Activated CD4-positive, alpha-beta T cell treated with anti-CD3 and anti-CD28 coated beads, Interleukin-2, amount 10 ng/mL, durations not matched to agents 7 days and 5 days (primary cell): ENCODE results near the gene PRCC. TPM values are rescaled to one million over a fixed set of nuclear protein-coding genes. Genes with fewer than 3 reads are reported as not detected.

Experiments
- CTCF ChIA-PET: fragments of 350-600 bp; sonication (Branson Sonifier 250); formaldehyde crosslinking; loops from one replicate; lab custom pipeline; 2021; ENCODE audit warnings: antibody characterized with exemption; lab: Charles Lee
- POLR2A ChIA-PET: fragments of 350-600 bp; sonication (Branson Sonifier 250); formaldehyde crosslinking; loops from one replicate; lab custom pipeline; 2021; ENCODE audit warnings: antibody characterized with exemption; lab: Charles Lee
- DNase-seq: peaks from one replicate; pipeline ENCODE4 v3.0.0-alpha.2; 2020
- H3K27ac Mint-ChIP-seq: one replicate; pipeline ENCODE4 v1.8.0; 2021; ENCODE audit warnings: mild to moderate bottlenecking, moderate library complexity, mixed read lengths
- H3K27me3 Mint-ChIP-seq: one replicate; pipeline ENCODE4 v1.8.0; 2021; ENCODE audit warnings: mixed read lengths
- H3K36me3 Mint-ChIP-seq: one replicate; pipeline ENCODE4 v1.8.0; 2021; ENCODE audit warnings: low read depth, mixed read lengths
- H3K4me1 Mint-ChIP-seq: one replicate; pipeline ENCODE4 v1.8.0; 2021; ENCODE audit warnings: mixed read lengths
- H3K4me3 Mint-ChIP-seq: one replicate; pipeline ENCODE4 v1.8.0; 2021; ENCODE audit warnings: mild to moderate bottlenecking, moderate library complexity, mixed read lengths
- H3K9me3 Mint-ChIP-seq: one replicate; pipeline ENCODE4 v1.8.0; 2021; ENCODE audit warnings: mixed read lengths
- total RNA-seq, 2 experiments: library from RNA; stranded (reverse); gene quantifications; one replicate each; pipeline ENCODE4 v1.2.3, GENCODE V29; 2021

Gene PRCC
- total RNA-seq, 2 experiments from 2014 or later, result 70.6 to 87.7 TPM

DNA sequence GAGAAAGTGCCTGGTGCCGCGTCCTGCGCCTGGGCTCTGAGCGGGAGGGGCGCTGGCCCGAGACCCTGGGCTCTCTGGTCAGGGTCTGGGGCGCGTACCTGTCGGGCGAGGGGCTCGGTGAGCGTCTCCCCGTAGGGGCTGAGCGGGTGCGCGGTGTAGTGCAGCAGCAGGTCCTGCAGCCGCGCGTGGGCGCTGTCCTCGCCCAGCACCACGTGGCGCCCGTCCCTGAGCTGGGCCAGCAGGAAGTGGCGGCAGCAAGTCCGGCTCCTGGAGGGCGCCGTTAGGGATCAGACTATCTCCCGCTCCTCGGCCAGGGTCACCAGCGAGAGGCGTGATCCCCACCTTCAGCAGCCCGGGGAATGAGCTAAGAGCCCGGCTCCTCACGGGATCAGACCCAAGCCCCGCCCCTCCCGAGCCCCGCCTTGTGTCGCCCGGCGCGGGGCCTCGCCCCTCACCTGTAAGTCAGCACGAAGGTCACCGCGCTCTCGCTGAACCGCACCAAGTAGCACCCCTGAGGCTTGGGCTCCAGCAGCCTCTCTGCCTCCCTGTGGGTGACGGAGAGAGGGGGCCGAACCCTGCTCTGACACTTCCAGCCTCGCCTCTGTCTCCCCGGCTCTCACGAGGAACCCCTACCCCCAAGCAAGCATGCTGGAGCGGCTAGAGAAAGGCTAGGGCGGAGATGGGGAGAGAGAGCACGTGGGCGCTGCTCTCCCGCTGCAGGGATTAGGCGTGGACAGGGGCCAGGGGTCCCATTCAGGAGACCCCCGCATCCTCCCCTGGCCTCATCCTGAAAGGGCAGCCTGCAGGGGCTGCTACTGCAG, 46.6 kb downstream of the PRCC start:
- Mint-ChIP-seq H3K9me3 (no peaks in the 10 kb centered on the region), H3K4me3 (peak overlapping the region; percentile 80), H3K27me3 (no peaks in the 10 kb centered on the region), H3K36me3 (peaks cover 48% of the 10 kb centered on the region), H3K27ac (peak overlapping the region; percentile 99), H3K4me1 (peaks cover 81% of the 10 kb centered on the region)
- CTCF ChIA-PET, result interaction anchor here (0.6 to 21.9 kb wide), 16 partner anchors 12 to 461 kb away, joined by 3 to 247 read pairs (median 4); partner anchors contain the start of genes INSRR, ISG20L2, METTL25B and MRPL24
- POLR2A ChIA-PET, result interaction anchor here (0.8 to 1.0 kb wide), 2 partner anchors 11 to 46 kb away, joined by 3 to 4 read pairs; no protein-coding TSS in a partner anchor
- DNase-seq, result peak; percentile 74

DNA sequence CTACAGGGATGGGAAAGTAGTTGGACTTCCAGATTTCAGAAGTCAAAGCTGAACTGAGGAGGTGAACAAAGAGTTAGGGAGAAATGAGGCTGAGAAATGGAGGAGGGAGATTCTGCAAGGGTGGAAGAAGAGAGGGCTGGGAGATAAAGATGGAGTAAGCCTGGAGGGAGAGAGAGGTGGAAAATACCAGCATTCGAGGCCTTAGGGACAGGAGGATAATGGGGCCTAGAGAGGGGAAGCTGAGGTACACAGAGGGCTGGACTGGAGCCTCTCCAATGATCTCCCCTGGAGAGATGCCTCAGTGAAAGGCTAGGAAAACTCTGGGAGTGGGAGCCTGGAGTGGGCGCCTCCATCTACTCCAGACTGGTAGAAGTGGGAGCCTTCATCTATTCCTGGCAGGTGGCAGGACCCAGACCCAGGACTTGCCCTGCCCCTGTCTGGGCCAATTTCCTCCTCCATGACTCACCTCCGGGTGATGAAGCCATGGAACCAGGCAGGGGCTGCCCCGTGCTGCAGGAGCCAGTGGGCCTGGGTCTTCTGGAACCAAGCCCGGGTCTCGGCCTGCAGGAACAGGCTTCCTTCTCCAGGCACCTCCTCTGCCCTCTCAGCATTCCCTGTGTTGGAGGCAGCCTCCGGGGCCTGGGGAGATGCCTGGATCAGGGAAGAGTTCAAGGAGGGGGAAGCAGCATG, 47.4 kb downstream of the PRCC start:
- ChIA-PET CTCF (interaction anchor here (0.6 to 21.9 kb wide), 15 partner anchors 9 to 462 kb away, joined by 3 to 247 read pairs (median 4); partner anchors contain the start of genes INSRR, ISG20L2, METTL25B and MRPL24), POLR2A (interaction anchor here (0.8 kb wide), 1 partner anchor 12 kb away, joined by 3 read pairs; no protein-coding TSS in a partner anchor)
- Mint-ChIP-seq H3K36me3 (peaks cover 46% of the 10 kb centered on the region), H3K9me3 (no peaks in the 10 kb centered on the region), H3K4me1 (peaks cover 78% of the 10 kb centered on the region), H3K27me3 (no peaks in the 10 kb centered on the region), H3K4me3 (peak overlapping the region; percentile 80), H3K27ac (peak overlapping the region; percentile 99)
- no peak for DNase-seq

DNA sequence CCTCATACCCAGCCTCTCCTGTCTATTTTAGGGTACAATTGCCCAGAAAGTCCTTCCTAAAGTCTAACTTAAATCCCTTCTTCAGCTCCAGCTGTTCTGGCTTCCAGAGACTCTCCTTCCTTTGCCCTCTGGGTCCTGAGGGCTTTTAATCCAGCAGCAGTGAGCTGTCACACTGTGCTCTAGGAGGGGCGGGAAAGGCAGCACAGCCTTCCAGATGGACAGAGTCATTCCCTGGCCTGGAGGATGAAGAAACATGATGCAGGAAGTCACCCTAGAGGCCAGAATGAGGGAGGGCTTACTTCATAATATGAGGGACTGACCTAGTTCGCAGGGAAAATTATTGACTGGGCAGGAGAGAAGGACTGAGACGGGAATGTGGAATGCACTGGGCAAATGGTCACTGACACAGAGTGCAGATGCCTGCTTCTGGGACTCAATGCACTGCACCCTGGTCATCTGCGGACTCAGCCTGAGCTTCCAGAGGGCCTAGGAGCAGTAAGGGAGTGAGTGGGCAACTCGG, 48.0 kb downstream of the PRCC start:
- H3K4me1 Mint-ChIP-seq, result peaks cover 74% of the 10 kb centered on the region
- no peak for DNase-seq

DNA sequence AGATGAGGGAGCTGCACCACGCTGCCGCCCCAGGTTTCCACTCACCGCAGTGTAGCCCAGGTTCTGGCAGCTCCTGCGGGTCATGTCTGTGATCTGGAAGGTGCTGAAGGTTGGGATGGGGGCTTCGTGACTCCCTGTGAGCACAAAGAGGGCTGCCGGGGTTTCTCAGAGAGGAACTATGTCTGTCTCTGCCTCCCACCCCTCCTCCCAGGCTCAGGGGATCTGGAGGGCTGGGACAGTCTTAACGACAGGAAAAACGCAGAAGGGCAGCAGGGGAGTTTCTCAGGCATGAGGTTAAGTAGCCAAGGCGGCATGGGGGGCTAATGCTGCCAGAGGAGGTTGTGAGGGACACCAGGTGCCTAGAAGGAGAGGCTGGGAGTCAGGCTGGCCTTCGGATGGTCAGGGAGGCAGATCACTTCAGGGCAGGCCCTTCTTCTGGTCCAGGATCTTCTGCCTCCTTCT, 48.7 kb downstream of the PRCC start:
- peak overlapping the region; percentile 99 for H3K27ac Mint-ChIP-seq
- CTCF ChIA-PET, result interaction anchor here (0.5 to 3.5 kb wide), 11 partner anchors 9 to 127 kb away, joined by 3 to 14 read pairs (median 3); partner anchors contain the start of gene INSRR
- no peak for DNase-seq
- H3K27me3 Mint-ChIP-seq, result peaks cover 4% of the 10 kb centered on the region
- peak overlapping the region; percentile 80 for H3K4me3 Mint-ChIP-seq
- no peaks in the 10 kb centered on the region for H3K9me3 Mint-ChIP-seq
- H3K36me3 Mint-ChIP-seq, result peaks cover 44% of the 10 kb centered on the region
- POLR2A ChIA-PET, result interaction anchor here (1.4 kb wide), 1 partner anchor 32 kb away, joined by 4 read pairs; no protein-coding TSS in a partner anchor
- peaks cover 72% of the 10 kb centered on the region for H3K4me1 Mint-ChIP-seq

More for the DNA sequence above, 48.0 kb downstream of the PRCC start:
- Mint-ChIP-seq H3K27ac (peak overlapping the region; percentile 99), H3K36me3 (peaks cover 45% of the 10 kb centered on the region), H3K4me3 (peak overlapping the region; percentile 80), H3K27me3 (no peaks in the 10 kb centered on the region), H3K9me3 (no peaks in the 10 kb centered on the region)
- CTCF ChIA-PET, result interaction anchor here (0.5 to 21.9 kb wide), 10 partner anchors 9 to 126 kb away, joined by 3 to 247 read pairs (median 4); partner anchors contain the start of genes INSRR and NTRK1
- POLR2A ChIA-PET, result interaction anchor here (1.4 kb wide), 1 partner anchor 33 kb away, joined by 4 read pairs; no protein-coding TSS in a partner anchor

DNA sequence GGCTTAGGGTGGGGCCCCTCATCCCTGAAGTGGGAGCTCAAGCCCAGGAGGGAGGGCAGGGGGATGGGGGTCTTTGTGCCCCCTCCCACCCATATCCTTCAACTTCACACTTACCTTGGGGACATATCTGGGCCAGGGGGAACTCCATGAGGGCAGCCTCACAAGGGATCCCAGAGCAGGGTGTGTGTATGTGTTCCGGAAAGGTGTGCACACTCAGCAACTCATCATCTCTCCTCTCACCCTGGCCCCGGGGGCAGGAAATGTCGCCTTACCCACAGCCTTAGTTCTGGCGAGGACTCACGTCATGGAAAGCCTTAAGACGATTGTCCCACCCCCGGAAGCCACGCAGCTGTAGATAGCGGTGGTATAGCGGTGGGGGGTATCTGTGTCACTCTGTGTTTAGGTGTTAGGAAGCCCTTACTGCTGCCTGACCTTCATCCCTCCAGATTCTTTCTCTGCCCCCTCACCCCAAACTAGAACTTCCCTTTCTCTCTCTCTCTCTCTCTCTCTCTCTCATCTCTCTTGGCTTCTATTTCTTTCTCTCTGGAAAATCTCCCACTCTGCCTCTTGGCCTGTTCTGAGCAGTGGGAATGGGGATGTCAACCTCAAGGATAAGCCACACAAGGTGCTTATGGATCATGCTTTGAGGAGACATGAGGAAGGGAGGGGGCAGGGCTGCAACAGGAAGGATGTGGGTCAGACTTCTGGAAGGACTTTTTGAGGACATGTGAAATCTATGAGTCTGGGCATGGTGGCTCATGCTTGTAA, 49.4 kb downstream of the PRCC start, which contains the start of gene SH2D2A:
TSS of gene SH2D2A (minus strand) at position 288 of the 768 bp plus-strand sequence. CDS start at position 148, 140 bp downstream.
- Mint-ChIP-seq H3K9me3 (no peaks in the 10 kb centered on the region), H3K36me3 (peaks cover 37% of the 10 kb centered on the region), H3K4me1 (peaks cover 70% of the 10 kb centered on the region), H3K27me3 (peaks cover 4% of the 10 kb centered on the region), H3K27ac (peak within 1 kb of the TSS; percentile 99), H3K4me3 (peak within 1 kb of the TSS; percentile 80)
- DNase-seq, result peak; percentile 97
- ChIA-PET POLR2A (interaction anchor here (1.4 kb wide), 1 partner anchor 32 kb away, joined by 4 read pairs; no protein-coding TSS in a partner anchor), CTCF (interaction anchor here (0.6 to 3.5 kb wide), 11 partner anchors 9 to 718 kb away, joined by 3 to 14 read pairs (median 4); partner anchors contain the start of gene INSRR)

DNA sequence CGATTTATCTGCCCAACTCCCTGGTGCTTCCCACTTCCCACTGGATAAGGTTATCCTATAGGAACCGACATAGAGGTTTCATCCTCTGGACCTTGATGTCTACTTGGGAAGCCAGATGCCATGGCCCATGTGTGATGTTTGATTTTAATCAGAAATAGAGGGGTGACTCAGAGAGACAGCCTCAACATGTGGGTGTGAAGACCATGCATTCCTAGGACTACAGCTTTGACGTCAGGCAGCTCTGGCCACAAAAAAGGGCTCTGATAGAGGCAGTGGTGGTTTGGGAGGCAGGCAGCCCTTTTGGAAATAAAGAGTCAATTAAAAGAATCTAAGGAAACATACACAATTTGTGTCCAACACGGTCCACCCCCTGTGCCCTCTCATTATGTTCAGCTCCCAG, 54.5 kb downstream of the PRCC start:
- peaks cover 30% of the 10 kb centered on the region for H3K4me1 Mint-ChIP-seq
- POLR2A ChIA-PET, result interaction anchor here (0.7 to 1.1 kb wide), 3 partner anchors 15 to 212 kb away, joined by 3 to 4 read pairs (median 3); no protein-coding TSS in a partner anchor
- no peak overlapping the region for H3K27ac Mint-ChIP-seq
- peaks cover 1% of the 10 kb centered on the region for H3K36me3 Mint-ChIP-seq
- no peak overlapping the region for H3K4me3 Mint-ChIP-seq
- DNase-seq, result no peak
- CTCF ChIA-PET, result interaction anchor here (0.7 to 3.2 kb wide), 13 partner anchors 8 to 179 kb away, joined by 3 to 21 read pairs (median 4); partner anchors contain the start of gene NTRK1
- H3K27me3 Mint-ChIP-seq, result peaks cover 6% of the 10 kb centered on the region
- no peaks in the 10 kb centered on the region for H3K9me3 Mint-ChIP-seq

DNA sequence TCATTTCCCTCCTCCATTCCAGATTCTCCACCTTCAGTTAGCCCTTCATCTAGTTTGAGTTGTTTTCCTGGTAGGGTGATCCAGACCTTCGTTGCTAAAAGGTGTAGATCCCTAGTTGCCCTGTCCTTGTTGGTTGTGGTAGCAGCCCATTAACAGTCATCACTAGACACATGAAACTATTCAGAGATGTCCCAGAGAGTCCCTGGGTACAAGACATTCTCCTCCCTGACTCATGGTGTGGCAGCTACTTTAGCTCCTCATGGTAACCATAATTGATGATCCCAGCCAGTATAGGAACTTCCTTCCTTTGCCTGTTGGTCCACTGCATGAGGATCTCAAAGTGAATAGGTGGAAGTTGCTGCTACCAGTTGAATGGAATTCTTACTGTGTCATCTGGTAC, 55.3 kb downstream of the PRCC start:
- Mint-ChIP-seq H3K27ac (no peak overlapping the region), H3K4me3 (no peak overlapping the region), H3K36me3 (peaks cover 1% of the 10 kb centered on the region), H3K9me3 (no peaks in the 10 kb centered on the region), H3K27me3 (peaks cover 6% of the 10 kb centered on the region), H3K4me1 (peaks cover 22% of the 10 kb centered on the region)
- CTCF ChIA-PET, result interaction anchor here (0.7 to 3.2 kb wide), 11 partner anchors 8 to 180 kb away, joined by 3 to 21 read pairs (median 4); partner anchors contain the start of gene NTRK1
- DNase-seq, result no peak
- POLR2A ChIA-PET, result interaction anchor here (1.1 kb wide), 1 partner anchor 14 kb away, joined by 4 read pairs; no protein-coding TSS in a partner anchor

DNA sequence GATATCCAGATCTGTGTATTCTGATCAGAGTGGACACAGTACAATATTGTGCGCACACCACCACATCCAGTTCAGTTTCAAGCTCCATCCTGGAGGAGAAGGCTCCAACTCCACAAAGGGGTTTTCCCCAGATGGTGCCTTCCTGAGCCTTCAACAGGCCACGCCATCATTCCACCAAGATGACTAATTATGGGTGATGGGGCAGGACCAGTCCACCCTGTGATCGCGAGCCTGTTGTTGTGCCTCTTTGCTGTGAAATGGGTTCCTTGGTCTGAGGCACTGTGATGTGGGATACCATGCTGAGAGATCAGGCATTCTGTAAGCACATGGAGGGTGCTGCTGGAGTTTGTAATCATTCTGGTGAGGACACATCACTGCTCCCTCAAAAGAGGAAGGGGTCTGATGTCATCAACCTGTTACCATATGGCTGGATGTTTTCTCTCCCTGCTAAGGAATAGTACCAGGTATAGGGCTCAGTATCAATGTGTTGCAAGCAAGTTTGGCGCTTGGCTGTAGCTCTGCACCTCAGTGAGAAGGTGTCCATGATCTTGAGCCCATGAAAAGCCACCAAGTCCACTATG, 56.0 kb downstream of the PRCC start:
- Mint-ChIP-seq H3K4me3 (no peak overlapping the region), H3K9me3 (no peaks in the 10 kb centered on the region), H3K4me1 (peaks cover 18% of the 10 kb centered on the region), H3K27me3 (peaks cover 6% of the 10 kb centered on the region), H3K27ac (no peak overlapping the region), H3K36me3 (peaks cover 1% of the 10 kb centered on the region)
- ChIA-PET CTCF (interaction anchor here (1.0 to 3.9 kb wide), 7 partner anchors 8 to 37 kb away, joined by 3 to 21 read pairs (median 5); partner anchors contain the start of genes INSRR and NTRK1), POLR2A (no interaction called here)
- no peak for DNase-seq

DNA sequence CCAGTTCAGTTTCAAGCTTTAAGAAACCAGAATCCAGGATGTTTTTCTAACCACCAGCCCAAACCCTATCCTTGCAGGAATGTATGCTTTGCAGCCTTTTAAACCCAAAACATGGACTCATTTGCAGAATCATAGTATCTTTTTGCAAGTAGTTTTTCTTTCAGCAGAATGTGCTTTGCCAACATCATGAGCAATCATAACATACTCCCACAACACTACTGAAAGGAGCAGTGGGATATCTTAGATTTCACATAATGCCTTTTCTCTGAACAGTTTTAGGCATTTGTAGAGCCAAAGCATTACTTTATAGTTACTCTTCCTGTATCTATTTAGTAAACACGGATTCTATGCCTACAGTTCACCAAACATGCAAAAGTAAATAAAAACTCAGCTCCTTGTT, 59.3 kb downstream of the PRCC start:
- no peak overlapping the region for H3K27ac Mint-ChIP-seq
- no peak overlapping the region for H3K4me3 Mint-ChIP-seq
- CTCF ChIA-PET, result interaction anchor here (0.7 to 3.9 kb wide), 4 partner anchors 9 to 34 kb away, joined by 3 to 17 read pairs (median 5); partner anchors contain the start of genes INSRR and NTRK1

DNA sequence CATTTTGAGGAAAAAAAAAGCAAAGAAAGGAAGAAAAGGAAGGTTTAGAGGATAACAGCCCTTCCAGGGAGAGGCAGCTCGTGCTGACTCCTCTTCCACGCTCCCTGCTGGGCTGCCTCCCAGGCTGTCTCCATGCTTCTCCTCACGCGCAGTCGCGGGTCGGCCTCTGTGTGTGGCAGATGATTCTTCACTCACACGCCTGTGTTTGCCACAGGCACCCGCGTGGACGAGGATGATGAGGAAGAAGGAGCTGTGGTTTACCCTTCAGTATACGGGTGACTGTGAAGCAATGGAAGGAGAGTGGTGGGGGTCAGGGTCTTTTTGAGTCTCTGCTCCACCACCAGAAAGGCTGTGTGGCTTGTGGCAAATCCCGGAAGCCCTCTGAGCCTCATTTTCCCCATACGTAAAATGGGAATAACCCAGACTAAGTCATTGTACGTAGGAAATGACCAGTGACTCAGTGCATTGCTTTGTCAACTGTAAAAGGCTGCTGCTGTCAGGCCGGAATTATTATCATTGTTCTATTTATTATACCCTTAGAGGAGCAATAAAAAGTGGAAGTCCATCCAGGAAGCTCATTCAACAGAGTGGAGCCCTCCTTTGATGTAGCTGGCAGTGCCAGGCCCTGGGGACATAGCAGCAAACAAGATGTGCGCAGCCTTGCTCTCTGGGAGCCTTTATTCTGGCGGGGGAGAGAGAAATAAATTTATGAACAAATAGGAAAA, 61.2 kb downstream of the PRCC start:
- Mint-ChIP-seq H3K27ac (no peak overlapping the region), H3K4me3 (no peak overlapping the region), H3K4me1 (peaks cover 3% of the 10 kb centered on the region), H3K27me3 (peaks cover 8% of the 10 kb centered on the region), H3K36me3 (no peaks in the 10 kb centered on the region), H3K9me3 (no peaks in the 10 kb centered on the region)
- DNase-seq, result no peak
- POLR2A ChIA-PET, result no interaction called here
- CTCF ChIA-PET, result interaction anchor here (0.9 to 2.4 kb wide), 3 partner anchors 9 to 27 kb away, joined by 3 to 12 read pairs (median 3); no protein-coding TSS in a partner anchor

More for the DNA sequence above, 59.3 kb downstream of the PRCC start:
- DNase-seq, result no peak
- Mint-ChIP-seq H3K4me1 (peaks cover 9% of the 10 kb centered on the region), H3K36me3 (no peaks in the 10 kb centered on the region), H3K9me3 (no peaks in the 10 kb centered on the region), H3K27me3 (peaks cover 2% of the 10 kb centered on the region)
- POLR2A ChIA-PET, result no interaction called here
